MCF 10A (cell line): ENCODE results near the gene TMEM54. TPM values are rescaled to one million over a fixed set of nuclear protein-coding genes. Genes with fewer than 3 reads are reported as not detected.

Experiments
- BruUV-seq: library from RNA; stranded (reverse); fragments of 400-500 nt; replicated peaks from 2 replicates; lab custom pipeline; 2021; lab: Mats Ljungman, UMichigan
- CTCF ChIA-PET: fragments of 300-600 bp; sonication (Branson Sonifier 250); formaldehyde crosslinking; extraction: SDS; loops from one replicate; lab custom pipeline; 2021; ENCODE audit warnings: antibody characterized with exemption, inconsistent platforms; lab: Yijun Ruan, JAX
- POLR2A ChIA-PET: fragments of 300-600, 350-650 bp; sonication (Branson Sonifier 250); formaldehyde crosslinking; extraction: SDS; loops from one replicate; lab custom pipeline; 2020; ENCODE audit warnings: antibody characterized with exemption, inconsistent platforms; lab: Yijun Ruan, JAX
- DNase-seq: peaks from one replicate; pipeline ENCODE4 v3.0.0-alpha.2; 2018; ENCODE audit not compliant: unreplicated experiment
- H3K27ac Mint-ChIP-seq: one replicate; pipeline ENCODE4 v1.8.0; 2022; ENCODE audit warnings: mild to moderate bottlenecking, low read depth, mixed read lengths; ENCODE audit not compliant: unreplicated experiment
- H3K27me3 Mint-ChIP-seq: one replicate; pipeline ENCODE4 v1.8.0; 2022; ENCODE audit warnings: mixed read lengths; ENCODE audit not compliant: insufficient read depth, unreplicated experiment
- H3K36me3 Mint-ChIP-seq: one replicate; pipeline ENCODE4 v1.8.0; 2022; ENCODE audit warnings: mild to moderate bottlenecking, moderate library complexity, mixed read lengths; ENCODE audit not compliant: insufficient read depth, unreplicated experiment
- H3K4me1 Mint-ChIP-seq: one replicate; pipeline ENCODE4 v1.8.0; 2022; ENCODE audit warnings: mixed read lengths; ENCODE audit not compliant: insufficient read depth, unreplicated experiment
- H3K4me3 Mint-ChIP-seq: one replicate; pipeline ENCODE4 v1.8.0; 2022; ENCODE audit warnings: mild to moderate bottlenecking, moderate library complexity, mixed read lengths; ENCODE audit not compliant: unreplicated experiment
- H3K9me3 Mint-ChIP-seq: one replicate; pipeline ENCODE4 v1.8.0; 2022; ENCODE audit warnings: mixed read lengths; ENCODE audit not compliant: unreplicated experiment
- intact Hi-C: fragments of 100-400 bp; cut with micrococcal nuclease; formaldehyde crosslinking; loops from 2 replicates; pipeline ENCODE4 v1.14.1; 2022
- total RNA-seq: library from RNA; stranded (reverse); gene quantifications from 2 replicates; pipeline ENCODE4 v1.2.3, GENCODE V29; 2022
- TF ChIP-seq, protein P1 (sequence below): fragments of 200-600 bp; IDR thresholded peaks from one replicate; pipeline ENCODE4 v1.8.0; 2022; ENCODE audit warnings: antibody characterized with exemption, mild to moderate bottlenecking; ENCODE audit not compliant: unreplicated experiment

TMEM54 gene
- total RNA-seq, 1 experiment from 2014 or later: 6.2 TPM

GRCh38 chr1:32886828-32887414, 14.3 kb downstream of the TMEM54 start:
- no TSS peak for BruUV-seq
- POLR2A ChIA-PET: no interaction called here

DNA sequence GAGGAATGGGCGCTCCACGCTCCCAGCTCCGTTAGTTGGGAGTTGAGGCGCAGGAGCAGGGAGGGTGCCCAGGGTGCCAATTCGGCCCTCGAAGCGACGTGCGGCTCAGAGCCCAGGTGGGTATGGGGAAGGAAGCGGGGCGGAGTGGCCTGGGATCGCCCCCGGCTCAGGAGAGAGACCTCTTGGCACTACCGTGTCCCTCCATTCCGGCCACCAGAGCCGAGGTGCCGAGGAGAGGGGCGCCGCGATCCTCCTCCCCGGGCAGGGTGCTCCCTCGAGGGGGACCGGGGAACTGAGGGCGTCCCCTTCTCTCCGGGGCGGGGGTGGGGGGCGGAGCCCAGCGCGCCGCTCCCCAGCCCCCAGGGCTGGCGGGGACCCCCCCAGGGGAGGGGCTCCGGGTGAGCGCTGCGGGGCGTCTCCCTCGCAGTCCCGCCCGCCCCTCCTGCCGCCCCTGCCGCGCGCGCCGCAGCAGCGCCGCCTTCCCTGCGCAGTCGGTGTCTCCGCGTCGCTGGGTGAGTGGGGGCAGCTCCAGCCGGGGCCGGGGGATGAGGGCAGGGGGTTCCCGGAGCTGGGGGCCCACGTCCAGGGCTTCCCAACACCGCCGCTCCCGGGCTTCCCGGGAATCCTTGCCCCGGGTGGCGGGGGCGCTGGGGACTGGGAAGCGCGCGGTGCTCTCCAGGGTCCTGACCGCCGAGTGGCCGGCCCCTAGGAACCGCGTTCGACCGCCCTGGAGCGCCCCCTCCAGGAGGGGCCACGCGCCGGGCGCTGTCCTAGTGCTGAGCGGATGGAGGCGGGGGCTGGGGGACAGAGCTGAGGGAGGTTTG, 15.0 kb downstream of the TMEM54 start, which contains the start of gene HPCA:
Gene HPCA (plus strand): TSS at position 488 of the 824 bp plus-strand sequence. CDS start 2,408 bp downstream, outside the sequence.
- Mint-ChIP-seq H3K4me3 (no peak within 1 kb of the TSS), H3K27ac (no peak within 1 kb of the TSS), H3K27me3 (peaks cover 60% of the 10 kb centered on the region), H3K36me3 (no peaks in the 10 kb centered on the region), H3K9me3 (no peaks in the 10 kb centered on the region), H3K4me1 (no peaks in the 10 kb centered on the region)
- intact Hi-C loops: no loop called here
- ChIA-PET POLR2A (no interaction called here), CTCF (interaction anchor here (0.6 to 1.7 kb wide), 5 partner anchors 10 to 60 kb away, joined by 3 to 7 read pairs (median 4); no protein-coding TSS in a partner anchor)
- DNase-seq: peak; percentile 18
- TF ChIP-seq, protein P1, sequence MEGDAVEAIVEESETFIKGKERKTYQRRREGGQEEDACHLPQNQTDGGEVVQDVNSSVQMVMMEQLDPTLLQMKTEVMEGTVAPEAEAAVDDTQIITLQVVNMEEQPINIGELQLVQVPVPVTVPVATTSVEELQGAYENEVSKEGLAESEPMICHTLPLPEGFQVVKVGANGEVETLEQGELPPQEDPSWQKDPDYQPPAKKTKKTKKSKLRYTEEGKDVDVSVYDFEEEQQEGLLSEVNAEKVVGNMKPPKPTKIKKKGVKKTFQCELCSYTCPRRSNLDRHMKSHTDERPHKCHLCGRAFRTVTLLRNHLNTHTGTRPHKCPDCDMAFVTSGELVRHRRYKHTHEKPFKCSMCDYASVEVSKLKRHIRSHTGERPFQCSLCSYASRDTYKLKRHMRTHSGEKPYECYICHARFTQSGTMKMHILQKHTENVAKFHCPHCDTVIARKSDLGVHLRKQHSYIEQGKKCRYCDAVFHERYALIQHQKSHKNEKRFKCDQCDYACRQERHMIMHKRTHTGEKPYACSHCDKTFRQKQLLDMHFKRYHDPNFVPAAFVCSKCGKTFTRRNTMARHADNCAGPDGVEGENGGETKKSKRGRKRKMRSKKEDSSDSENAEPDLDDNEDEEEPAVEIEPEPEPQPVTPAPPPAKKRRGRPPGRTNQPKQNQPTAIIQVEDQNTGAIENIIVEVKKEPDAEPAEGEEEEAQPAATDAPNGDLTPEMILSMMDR: peak; percentile 41
- BruUV-seq: no TSS peak

More at GRCh38 chr1:32886828-32887414, 14.3 kb downstream of the TMEM54 start:
- CTCF ChIA-PET: interaction anchor here (0.6 kb wide), 1 partner anchor 61 kb away, joined by 3 read pairs; no protein-coding TSS in a partner anchor
- Mint-ChIP-seq H3K4me1 (no peaks in the 10 kb centered on the region), H3K4me3 (no peak overlapping the region), H3K27me3 (peaks cover 62% of the 10 kb centered on the region), H3K9me3 (no peaks in the 10 kb centered on the region), H3K27ac (no peak overlapping the region), H3K36me3 (no peaks in the 10 kb centered on the region)
- TF ChIP-seq, protein P1: no peak
- DNase-seq: no peak
- intact Hi-C loops: no loop called here

DNA sequence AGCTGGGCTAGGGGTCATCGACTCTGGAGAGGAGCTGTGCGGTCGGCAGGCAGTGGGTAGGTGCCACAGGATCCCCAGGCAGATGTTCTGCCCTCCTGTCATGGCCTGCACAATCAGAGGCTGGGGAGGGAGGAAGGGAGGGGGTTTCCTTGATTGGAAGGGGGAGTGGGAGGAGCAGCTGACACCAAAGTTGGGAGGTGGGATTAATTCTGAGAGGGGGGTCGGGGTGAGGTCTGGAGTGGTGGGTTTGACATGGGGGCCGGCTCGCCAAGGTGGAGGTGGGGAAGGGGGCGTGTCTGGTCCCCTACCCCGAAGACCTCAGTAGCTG, 15.5 kb downstream of the TMEM54 start:
- Mint-ChIP-seq H3K36me3 (no peaks in the 10 kb centered on the region), H3K4me3 (no peak overlapping the region), H3K9me3 (no peaks in the 10 kb centered on the region), H3K27ac (no peak overlapping the region), H3K27me3 (peaks cover 60% of the 10 kb centered on the region), H3K4me1 (no peaks in the 10 kb centered on the region)
- DNase-seq: no peak
- TF ChIP-seq, protein P1: no peak
- intact Hi-C loops: no loop called here
- ChIA-PET POLR2A (no interaction called here), CTCF (interaction anchor here (0.7 to 1.7 kb wide), 4 partner anchors 9 to 173 kb away, joined by 4 to 7 read pairs (median 6); no protein-coding TSS in a partner anchor)
- no TSS peak for BruUV-seq

GRCh38 chr1:32884726-32885125, 16.5 kb downstream of the TMEM54 start:
- Mint-ChIP-seq H3K4me3 (no peak overlapping the region), H3K9me3 (no peaks in the 10 kb centered on the region), H3K27me3 (peaks cover 52% of the 10 kb centered on the region), H3K36me3 (no peaks in the 10 kb centered on the region), H3K27ac (no peak overlapping the region), H3K4me1 (no peaks in the 10 kb centered on the region)
- TF ChIP-seq, protein P1: no peak
- ChIA-PET CTCF (interaction anchor here (0.9 to 1.7 kb wide), 2 partner anchors 12 to 172 kb away, joined by 4 to 7 read pairs; no protein-coding TSS in a partner anchor), POLR2A (interaction anchor here (0.6 kb wide), 1 partner anchor 170 kb away, joined by 3 read pairs; no protein-coding TSS in a partner anchor)
- DNase-seq: no peak
- no TSS peak for BruUV-seq
- intact Hi-C loops: no loop called here
